ENCODE results near the gene PLEKHA6.

Gene PLEKHA6

GRCh38 chr1:204382714-204383083 lies 23.0 kb upstream of the PLEKHA6 start:
- no peak for FAIRE-seq

- FAIRE-seq, result no peak
These were observed 20.6 kb upstream of the PLEKHA6 start for GRCh38 chr1:204380293-204380831.

GRCh38 chr1:204377800-204378668 lies 18.3 kb upstream of the PLEKHA6 start:
- no peak for FAIRE-seq

GRCh38 chr1:204376919-204377799 lies 17.4 kb upstream of the PLEKHA6 start:
- FAIRE-seq, result no peak

- no peak for FAIRE-seq
These were observed 16.7 kb upstream of the PLEKHA6 start for GRCh38 chr1:204376465-204376864.

- FAIRE-seq, result no peak
These were observed 14.2 kb upstream of the PLEKHA6 start for GRCh38 chr1:204373911-204374310.

- FAIRE-seq, result no peak
These were observed 10.4 kb upstream of the PLEKHA6 start for GRCh38 chr1:204370176-204370575.

DNA sequence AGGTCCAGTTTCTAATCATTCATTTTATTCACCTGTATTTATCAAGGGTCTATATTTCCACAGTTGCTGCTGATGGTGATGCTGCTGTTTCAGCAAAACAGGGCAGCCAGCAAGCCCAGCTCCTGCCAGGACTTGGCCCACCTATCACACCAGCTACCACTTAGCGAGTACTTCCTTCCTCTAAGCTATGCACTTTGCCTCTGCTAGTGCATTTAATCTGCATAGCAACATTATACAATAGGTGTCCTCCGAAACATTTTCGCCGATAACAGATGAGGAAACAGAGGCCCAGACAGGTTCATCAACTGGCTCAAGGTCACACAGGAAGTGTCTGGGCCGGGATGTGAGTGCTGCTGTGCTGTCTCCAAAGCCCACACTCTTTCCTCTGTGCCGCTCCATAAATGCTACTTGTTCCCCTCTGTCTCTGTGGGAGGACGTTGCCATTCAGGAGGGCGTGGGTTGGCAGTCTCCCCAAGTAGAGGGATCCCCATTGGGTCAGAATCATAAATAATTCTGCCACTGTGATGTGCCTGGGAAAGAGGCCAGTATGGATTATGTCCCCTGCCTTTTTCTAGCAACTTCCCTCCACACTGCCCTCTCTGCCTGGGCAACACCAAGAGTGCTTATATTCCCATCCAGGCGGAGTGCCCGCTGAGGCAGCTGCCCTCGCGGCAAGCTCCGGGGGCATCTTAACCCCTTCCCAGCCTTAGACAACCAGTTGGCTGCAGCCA lies 9.4 kb upstream of the PLEKHA6 start:
- no peak for FAIRE-seq

GRCh38 chr1:204367956-204368355 lies 8.2 kb upstream of the PLEKHA6 start:
- FAIRE-seq, result no peak

- no peak for FAIRE-seq
These were observed 7.6 kb upstream of the PLEKHA6 start for GRCh38 chr1:204367193-204367858.

- FAIRE-seq, result no peak
These were observed 7.0 kb upstream of the PLEKHA6 start for GRCh38 chr1:204366759-204367158.

- FAIRE-seq, result no peak
These were observed 3.8 kb upstream of the PLEKHA6 start for GRCh38 chr1:204363335-204364114.

GRCh38 chr1:204362984-204363334 lies 3.2 kb upstream of the PLEKHA6 start:
- no peak for FAIRE-seq

GRCh38 chr1:204361781-204362180 lies 2.1 kb upstream of the PLEKHA6 start:
- FAIRE-seq, result no peak

GRCh38 chr1:204361341-204361771 lies 1.6 kb upstream of the PLEKHA6 start:
- FAIRE-seq, result no peak

DNA sequence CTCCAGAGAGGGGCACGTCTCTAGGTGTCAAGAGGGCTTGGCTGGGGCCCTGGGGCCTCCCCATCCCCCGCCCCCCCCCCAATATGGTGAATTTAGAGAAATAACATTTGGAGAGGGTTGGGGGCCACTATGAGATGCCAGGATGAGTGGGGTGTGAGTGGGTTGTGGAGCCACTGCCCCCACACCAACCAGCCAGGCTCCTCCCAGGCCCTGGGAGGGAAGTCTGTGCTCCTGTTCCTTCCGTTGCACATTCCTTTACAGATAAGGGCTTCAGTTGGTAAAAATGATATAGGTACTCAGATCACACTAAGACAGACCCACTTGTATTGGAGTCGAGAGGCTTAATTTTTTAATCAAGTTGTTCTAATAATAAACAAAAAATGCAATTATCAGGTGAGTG lies 585 bp upstream of the PLEKHA6 start:
- no peak for FAIRE-seq

DNA sequence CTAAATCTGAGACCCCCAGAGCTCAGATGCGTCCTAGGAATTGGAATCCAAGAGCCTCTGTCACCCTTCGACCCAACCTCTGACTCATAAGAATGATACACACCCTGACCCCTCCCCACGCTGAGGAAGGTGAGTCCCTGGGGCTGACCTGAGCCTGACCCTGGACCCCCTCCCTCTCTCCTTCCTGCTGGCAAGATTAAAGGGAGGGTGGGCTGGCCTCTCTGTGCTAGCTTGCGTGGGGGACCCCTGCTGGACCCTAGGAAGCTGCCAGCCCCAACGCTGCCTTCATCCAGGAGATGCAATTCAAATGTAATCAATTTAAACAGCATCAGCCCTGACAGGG lies 627 bp downstream of the PLEKHA6 start:
- FAIRE-seq, result no peak

GRCh38 chr1:204358605-204359004 lies 1.1 kb downstream of the PLEKHA6 start:
- no peak for FAIRE-seq

GRCh38 chr1:204357551-204358490 lies 1.9 kb downstream of the PLEKHA6 start:
- FAIRE-seq, result no peak

DNA sequence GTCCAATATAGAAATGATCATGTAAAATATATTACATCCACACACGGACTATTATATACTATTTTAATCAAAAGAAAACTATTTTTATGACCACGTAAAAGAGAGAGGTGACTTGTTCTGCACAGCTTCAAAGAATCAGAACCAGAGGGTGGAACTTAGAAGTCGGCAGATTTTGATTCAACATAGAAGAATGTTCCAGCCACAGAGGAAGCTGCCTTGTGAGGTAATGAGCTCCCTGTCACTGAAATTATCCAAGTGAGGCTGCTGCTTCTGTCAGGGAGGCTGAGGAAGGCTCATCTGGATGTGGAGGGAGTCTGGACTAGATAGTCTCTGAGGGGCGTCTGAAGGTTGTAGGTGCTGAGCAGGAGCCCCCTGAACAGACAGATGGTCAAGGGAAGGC lies 2.7 kb downstream of the PLEKHA6 start:
- no peak for FAIRE-seq
